NB4 (cell line): ENCODE data around the gene HTRA3.

Experiments
- MAX ChIP-seq: IDR thresholded peaks from 2 replicates; pipeline ENCODE4 v1.6.1; 2011; ENCODE audit warnings: low read depth, low read length
- MYC ChIP-seq: IDR thresholded peaks from 2 replicates; pipeline ENCODE4 v1.6.1; 2011; ENCODE audit warnings: low read depth, low read length
- TF ChIP-seq, protein P1 (sequence below): IDR thresholded peaks from one replicate; pipeline ENCODE4 v1.5.1; 2012; ENCODE audit warnings: low read depth, low read length

- TF ChIP-seq, protein P1, sequence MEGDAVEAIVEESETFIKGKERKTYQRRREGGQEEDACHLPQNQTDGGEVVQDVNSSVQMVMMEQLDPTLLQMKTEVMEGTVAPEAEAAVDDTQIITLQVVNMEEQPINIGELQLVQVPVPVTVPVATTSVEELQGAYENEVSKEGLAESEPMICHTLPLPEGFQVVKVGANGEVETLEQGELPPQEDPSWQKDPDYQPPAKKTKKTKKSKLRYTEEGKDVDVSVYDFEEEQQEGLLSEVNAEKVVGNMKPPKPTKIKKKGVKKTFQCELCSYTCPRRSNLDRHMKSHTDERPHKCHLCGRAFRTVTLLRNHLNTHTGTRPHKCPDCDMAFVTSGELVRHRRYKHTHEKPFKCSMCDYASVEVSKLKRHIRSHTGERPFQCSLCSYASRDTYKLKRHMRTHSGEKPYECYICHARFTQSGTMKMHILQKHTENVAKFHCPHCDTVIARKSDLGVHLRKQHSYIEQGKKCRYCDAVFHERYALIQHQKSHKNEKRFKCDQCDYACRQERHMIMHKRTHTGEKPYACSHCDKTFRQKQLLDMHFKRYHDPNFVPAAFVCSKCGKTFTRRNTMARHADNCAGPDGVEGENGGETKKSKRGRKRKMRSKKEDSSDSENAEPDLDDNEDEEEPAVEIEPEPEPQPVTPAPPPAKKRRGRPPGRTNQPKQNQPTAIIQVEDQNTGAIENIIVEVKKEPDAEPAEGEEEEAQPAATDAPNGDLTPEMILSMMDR, result no peak
- peak; percentile 44 for TF ChIP-seq MAX
- peak; percentile 62 for TF ChIP-seq MYC
Observed at GRCh38 chr4:8278421-8279287, 9.1 kb downstream of the HTRA3 start.
